ENCODE results near the gene SALL1. TPM values are rescaled to one million over a fixed set of nuclear protein-coding genes. Genes with fewer than 3 reads are reported as not detected.

Gene SALL1
- total RNA-seq, 1 experiment from 2014 or later: not detected

GRCh38 chr16:51133688-51134087 is 17.4 kb downstream of the SALL1 start:
- in situ Hi-C loops (cut with HindIII; ENCODE audit: low pct_unique_long_range_greater_than_20kb, low sequenced_read_pairs) (no loop called here), intact Hi-C loops (cut with micrococcal nuclease; ENCODE audit: unreplicated experiment) (no loop called here)
- Histone ChIP-seq H3K27ac (ENCODE audit: low read length) (no peak overlapping the region), H3K4me1 (ENCODE audit: control insufficient read depth, insufficient read depth, low read length) (no peaks in the 10 kb centered on the region), H3K9me3 (ENCODE audit: control insufficient read depth, insufficient read depth, low read depth, low read length) (no peaks in the 10 kb centered on the region), H3K4me3 (ENCODE audit: low read depth in 2 of 2, low read length in 2 of 2) (peak overlapping the region in 1 of 2 experiments; percentile 8; a peak in 1 of 4 replicates), H3K27me3 (ENCODE audit: control insufficient read depth, insufficient read depth, low read length) (no peaks in the 10 kb centered on the region), H3K36me3 (ENCODE audit: control insufficient read depth, insufficient read depth, low read length) (no peaks in the 10 kb centered on the region)
- ChIA-PET POLR2A (no interaction called here), CTCF (no interaction called here)
- no peak for DNase-seq (ENCODE audit: low read depth, low spot score)
- no TSS peak for BruUV-seq (replicated peaks)
- TF ChIP-seq REST (IDR thresholded peaks at IDR 0.05; ENCODE audit: insufficient read depth in 1 of 2, low read depth in 2 of 2, low read length in 1 of 2): no peak
- TF ChIP-seq CTCF (IDR thresholded peaks at IDR 0.05): no peak
- no peak for TF ChIP-seq SIN3A (IDR thresholded peaks at IDR 0.05; ENCODE audit: borderline replicate concordance, insufficient read depth, low read depth, low read length)
- TF ChIP-seq POLR2AphosphoS5 (IDR thresholded peaks at IDR 0.05; ENCODE audit: low read depth, low read length): no peak
- no peak for TF ChIP-seq TCF7L2 (IDR thresholded peaks at IDR 0.05; ENCODE audit: low read depth, low read length)
- ATAC-seq: no peak

GRCh38 chr16:51133183-51133582 is 17.9 kb downstream of the SALL1 start:
- ATAC-seq: no peak
- no peak for TF ChIP-seq SIN3A (IDR thresholded peaks at IDR 0.05; ENCODE audit: borderline replicate concordance, insufficient read depth, low read depth, low read length)
- no peak for TF ChIP-seq CTCF (IDR thresholded peaks at IDR 0.05)
- no peak for TF ChIP-seq REST (IDR thresholded peaks at IDR 0.05; ENCODE audit: insufficient read depth in 1 of 2, low read depth in 2 of 2, low read length in 1 of 2)
- no peak for TF ChIP-seq TCF7L2 (IDR thresholded peaks at IDR 0.05; ENCODE audit: low read depth, low read length)
- no peak for TF ChIP-seq POLR2AphosphoS5 (IDR thresholded peaks at IDR 0.05; ENCODE audit: low read depth, low read length)

More at GRCh38 chr16:51133183-51133582, 17.9 kb downstream of the SALL1 start:
- Histone ChIP-seq H3K9me3 (ENCODE audit: control insufficient read depth, insufficient read depth, low read depth, low read length) (no peaks in the 10 kb centered on the region), H3K27me3 (ENCODE audit: control insufficient read depth, insufficient read depth, low read length) (no peaks in the 10 kb centered on the region), H3K4me3 (ENCODE audit: low read depth in 2 of 2, low read length in 2 of 2) (peak overlapping the region in 1 of 2 experiments; percentile 8; a peak in 1 of 4 replicates), H3K36me3 (ENCODE audit: control insufficient read depth, insufficient read depth, low read length) (no peaks in the 10 kb centered on the region), H3K4me1 (ENCODE audit: control insufficient read depth, insufficient read depth, low read length) (no peaks in the 10 kb centered on the region), H3K27ac (ENCODE audit: low read length) (no peak overlapping the region)
- CTCF ChIA-PET: no interaction called here
- in situ Hi-C loops (cut with HindIII; ENCODE audit: low pct_unique_long_range_greater_than_20kb, low sequenced_read_pairs): no loop called here
- POLR2A ChIA-PET: no interaction called here
- no TSS peak for BruUV-seq (replicated peaks)
- intact Hi-C loops (cut with micrococcal nuclease; ENCODE audit: unreplicated experiment): no loop called here
- no peak for DNase-seq (ENCODE audit: low read depth, low spot score)
